ENCODE measurements around the gene TBCC.

DNA sequence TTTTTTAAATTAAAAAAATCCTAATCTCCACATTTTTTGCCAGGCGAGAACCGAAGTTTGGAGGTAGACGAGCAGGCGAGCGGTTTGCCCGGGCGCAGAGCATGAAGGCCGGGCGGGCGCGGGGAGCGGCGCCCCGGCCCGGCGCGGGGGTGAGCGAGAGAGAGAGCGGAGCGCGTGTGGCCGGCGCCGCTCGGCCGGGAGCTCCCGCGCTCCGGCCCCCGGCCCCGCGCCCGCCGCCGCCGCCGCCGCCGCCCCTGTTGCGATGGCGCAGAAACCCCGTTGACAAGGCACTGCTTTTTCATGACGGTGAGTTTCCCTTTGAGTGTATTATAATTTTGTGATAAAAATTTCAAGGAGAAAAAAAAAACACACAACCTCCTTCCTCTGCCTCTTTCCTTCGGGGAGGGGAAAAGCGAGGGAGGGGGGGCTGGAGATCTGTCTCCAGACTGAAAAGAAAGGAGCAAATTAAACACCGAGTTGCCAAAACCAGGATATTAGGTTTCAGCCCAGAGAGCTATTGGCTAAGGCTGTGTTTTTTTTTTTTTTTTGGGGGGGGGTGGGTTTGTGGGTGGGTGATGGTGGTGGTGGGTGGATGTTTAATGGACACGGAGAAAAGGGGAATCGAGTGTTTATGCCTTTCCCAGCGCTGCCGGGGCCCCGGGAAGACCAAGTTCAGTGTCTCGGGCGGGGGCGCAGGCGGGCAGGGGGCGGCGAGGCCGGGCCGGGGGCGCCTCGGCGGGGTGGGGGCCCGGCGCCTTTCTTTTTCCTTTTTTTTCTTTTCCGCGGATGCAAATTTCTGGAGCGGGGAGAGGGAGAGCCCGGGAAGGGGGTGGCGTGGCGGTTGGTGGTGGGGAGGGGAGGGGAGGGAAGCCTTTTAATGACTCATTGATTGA is 36.1 kb upstream of the TBCC start, which contains the start of gene BICRAL:
- TF ChIP-seq POLR2AphosphoS5 (IDR thresholded peaks at IDR 0.05; ENCODE audit: low read depth, low read length) (peak; percentile 57; the same call in 1 of the 2 replicates), TAF1 (IDR thresholded peaks at IDR 0.05; ENCODE audit: borderline replicate concordance, insufficient read depth, low read length) (peak; percentile 60; the same call in 1 of the 2 replicates), SIN3A (IDR thresholded peaks at IDR 0.05; ENCODE audit: borderline replicate concordance, insufficient read depth, low read length) (no peak), FOXP2 (optimal IDR thresholded peaks at IDR 0.05; ENCODE audit: borderline replicate concordance, extremely low read depth, extremely low read length, insufficient read depth) (no peak)
- TF ChIP-seq, protein P1, sequence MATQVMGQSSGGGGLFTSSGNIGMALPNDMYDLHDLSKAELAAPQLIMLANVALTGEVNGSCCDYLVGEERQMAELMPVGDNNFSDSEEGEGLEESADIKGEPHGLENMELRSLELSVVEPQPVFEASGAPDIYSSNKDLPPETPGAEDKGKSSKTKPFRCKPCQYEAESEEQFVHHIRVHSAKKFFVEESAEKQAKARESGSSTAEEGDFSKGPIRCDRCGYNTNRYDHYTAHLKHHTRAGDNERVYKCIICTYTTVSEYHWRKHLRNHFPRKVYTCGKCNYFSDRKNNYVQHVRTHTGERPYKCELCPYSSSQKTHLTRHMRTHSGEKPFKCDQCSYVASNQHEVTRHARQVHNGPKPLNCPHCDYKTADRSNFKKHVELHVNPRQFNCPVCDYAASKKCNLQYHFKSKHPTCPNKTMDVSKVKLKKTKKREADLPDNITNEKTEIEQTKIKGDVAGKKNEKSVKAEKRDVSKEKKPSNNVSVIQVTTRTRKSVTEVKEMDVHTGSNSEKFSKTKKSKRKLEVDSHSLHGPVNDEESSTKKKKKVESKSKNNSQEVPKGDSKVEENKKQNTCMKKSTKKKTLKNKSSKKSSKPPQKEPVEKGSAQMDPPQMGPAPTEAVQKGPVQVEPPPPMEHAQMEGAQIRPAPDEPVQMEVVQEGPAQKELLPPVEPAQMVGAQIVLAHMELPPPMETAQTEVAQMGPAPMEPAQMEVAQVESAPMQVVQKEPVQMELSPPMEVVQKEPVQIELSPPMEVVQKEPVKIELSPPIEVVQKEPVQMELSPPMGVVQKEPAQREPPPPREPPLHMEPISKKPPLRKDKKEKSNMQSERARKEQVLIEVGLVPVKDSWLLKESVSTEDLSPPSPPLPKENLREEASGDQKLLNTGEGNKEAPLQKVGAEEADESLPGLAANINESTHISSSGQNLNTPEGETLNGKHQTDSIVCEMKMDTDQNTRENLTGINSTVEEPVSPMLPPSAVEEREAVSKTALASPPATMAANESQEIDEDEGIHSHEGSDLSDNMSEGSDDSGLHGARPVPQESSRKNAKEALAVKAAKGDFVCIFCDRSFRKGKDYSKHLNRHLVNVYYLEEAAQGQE (IDR thresholded peaks at IDR 0.05; ENCODE audit: insufficient read depth in 1 of 2, low read depth in 2 of 2, low read length in 2 of 2): no peak

Measured in PFSK-1 (cell line).